PFSK-1 (cell line): ENCODE results near the gene CARD18.

Experiments used
- POLR2AphosphoS5 ChIP-seq: IDR thresholded peaks from 2 replicates; pipeline ENCODE4 v1.6.1; 2012; ENCODE audit warnings: low read depth, mild to moderate bottlenecking, control low read depth, low read length, moderate library complexity
- REST ChIP-seq, 2 experiments: IDR thresholded peaks; 2 replicates each; pipeline versions ENCODE4 v1.6.1 to v1.8.0; 2011 to 2012; ENCODE audit warnings: low read depth in 2 of 2, low read length in 2 of 2, control low read depth in 1 of 2, inconsistent platforms in 1 of 2, mild to moderate bottlenecking in 1 of 2, moderate library complexity in 1 of 2; ENCODE audit not compliant: insufficient read depth in 1 of 2
- SIN3A ChIP-seq: IDR thresholded peaks from 2 replicates; pipeline ENCODE4 v1.6.1; 2012; ENCODE audit warnings: mild to moderate bottlenecking, low read length, moderate library complexity, borderline replicate concordance; ENCODE audit not compliant: insufficient read depth
- TAF1 ChIP-seq: IDR thresholded peaks from 2 replicates; pipeline ENCODE4 v1.6.1; 2012; ENCODE audit warnings: low read length, control low read depth, borderline replicate concordance; ENCODE audit not compliant: insufficient read depth

GRCh38 chr11:105152021-105152512 lies 12.5 kb upstream of the CARD18 start:
- TF ChIP-seq POLR2AphosphoS5 (no peak), TAF1 (no peak), SIN3A (no peak), REST (IDR thresholded peaks at IDR 0.05; ENCODE audit: insufficient read depth in 1 of 2, low read depth in 2 of 2, low read length in 2 of 2) (no peak)
